Measurements from ENCODE around the gene CHAF1B.
A peak's percentile ranks its signal among the peaks of the same experiment; 100 is the strongest.
"Not testable (repeated sequence)": the region's sequence is repeated elsewhere in the genome, so short reads cannot be mapped to it uniquely, and the experiment has no call there.

The CHAF1B gene

GRCh38 chr21:36385233-36386030 lies at the start of gene CHAF1B:
CHAF1B (plus strand) TSS chr21:36385392; CDS start chr21:36386137, 745 bp downstream.
- DNase-seq (ENCODE audit: extremely low read depth in 1 of 2, low read depth in 1 of 2), result peak; percentile 27 to 72

GRCh38 chr21:36337099-36337509 lies 48.1 kb upstream of the CHAF1B start:
- DNase-seq (ENCODE audit: extremely low read depth in 1 of 2, low read depth in 1 of 2), result no peak

- DNase-seq (ENCODE audit: extremely low read depth in 1 of 2, low read depth in 1 of 2), result no peak
These were observed 46.2 kb upstream of the CHAF1B start for GRCh38 chr21:36338975-36339374.

GRCh38 chr21:36342581-36342980 lies 42.6 kb upstream of the CHAF1B start:
- DNase-seq (ENCODE audit: extremely low read depth in 1 of 2, low read depth in 1 of 2), result not testable (repeated sequence)

GRCh38 chr21:36344931-36345330 lies 40.3 kb upstream of the CHAF1B start:
- DNase-seq (ENCODE audit: extremely low read depth in 1 of 2, low read depth in 1 of 2), result no peak

- no peak for DNase-seq (ENCODE audit: extremely low read depth in 1 of 2, low read depth in 1 of 2)
These were observed 37.8 kb upstream of the CHAF1B start for GRCh38 chr21:36347278-36347961.

GRCh38 chr21:36347962-36348328 lies 37.2 kb upstream of the CHAF1B start:
- no peak for DNase-seq (ENCODE audit: extremely low read depth in 1 of 2, low read depth in 1 of 2)

GRCh38 chr21:36349315-36349714 lies 35.9 kb upstream of the CHAF1B start:
- DNase-seq (ENCODE audit: extremely low read depth in 1 of 2, low read depth in 1 of 2), result no peak

- no peak for DNase-seq (ENCODE audit: extremely low read depth in 1 of 2, low read depth in 1 of 2)
These were observed 34.8 kb upstream of the CHAF1B start for GRCh38 chr21:36350282-36350910.

GRCh38 chr21:36354918-36355680 lies 30.1 kb upstream of the CHAF1B start:
- no peak for DNase-seq (ENCODE audit: extremely low read depth in 1 of 2, low read depth in 1 of 2)

GRCh38 chr21:36355868-36356267 lies 29.3 kb upstream of the CHAF1B start:
- no peak for DNase-seq (ENCODE audit: extremely low read depth in 1 of 2, low read depth in 1 of 2)

- no peak for DNase-seq (ENCODE audit: extremely low read depth in 1 of 2, low read depth in 1 of 2)
These were observed 26.0 kb upstream of the CHAF1B start for GRCh38 chr21:36359185-36359584.

GRCh38 chr21:36369064-36369685 lies 16.0 kb upstream of the CHAF1B start:
- no peak for DNase-seq (ENCODE audit: extremely low read depth in 1 of 2, low read depth in 1 of 2)

GRCh38 chr21:36375994-36376393 lies 9.2 kb upstream of the CHAF1B start:
- DNase-seq (ENCODE audit: extremely low read depth in 1 of 2, low read depth in 1 of 2), result no peak

GRCh38 chr21:36377391-36377842 lies 7.8 kb upstream of the CHAF1B start:
- no peak for DNase-seq (ENCODE audit: extremely low read depth in 1 of 2, low read depth in 1 of 2)

GRCh38 chr21:36379251-36379650 lies 5.9 kb upstream of the CHAF1B start:
- DNase-seq (ENCODE audit: extremely low read depth in 1 of 2, low read depth in 1 of 2), result no peak

- DNase-seq (ENCODE audit: extremely low read depth in 1 of 2, low read depth in 1 of 2), result no peak
These were observed 3.2 kb upstream of the CHAF1B start for GRCh38 chr21:36381841-36382589.

- DNase-seq (ENCODE audit: extremely low read depth in 1 of 2, low read depth in 1 of 2), result not testable (repeated sequence)
These were observed 2.5 kb upstream of the CHAF1B start for GRCh38 chr21:36382722-36383121.

GRCh38 chr21:36384885-36385232 lies 333 bp upstream of the CHAF1B start:
- no peak for DNase-seq (ENCODE audit: extremely low read depth in 1 of 2, low read depth in 1 of 2)

All from activated CD8-positive, alpha-beta memory T cell treated with anti-CD3 and anti-CD28 coated beads for 1 hour (primary cell).